Activated CD4-positive, CD25-positive, alpha-beta regulatory T cell treated with anti-CD3 and anti-CD28 coated beads, Interleukin-2, amount 50 U/mL, for 16 hours (primary cell): ENCODE results near the gene CGAS.
"Not testable (repeated sequence)": the region's sequence is repeated elsewhere in the genome, so short reads cannot be mapped to it uniquely, and the experiment has no call there.

Experiments
- DNase-seq: peaks from one replicate; pipeline ENCODE4 v3.0.0-alpha.2; 2020; ENCODE audit warnings: low read depth, low spot score

The CGAS gene

DNA sequence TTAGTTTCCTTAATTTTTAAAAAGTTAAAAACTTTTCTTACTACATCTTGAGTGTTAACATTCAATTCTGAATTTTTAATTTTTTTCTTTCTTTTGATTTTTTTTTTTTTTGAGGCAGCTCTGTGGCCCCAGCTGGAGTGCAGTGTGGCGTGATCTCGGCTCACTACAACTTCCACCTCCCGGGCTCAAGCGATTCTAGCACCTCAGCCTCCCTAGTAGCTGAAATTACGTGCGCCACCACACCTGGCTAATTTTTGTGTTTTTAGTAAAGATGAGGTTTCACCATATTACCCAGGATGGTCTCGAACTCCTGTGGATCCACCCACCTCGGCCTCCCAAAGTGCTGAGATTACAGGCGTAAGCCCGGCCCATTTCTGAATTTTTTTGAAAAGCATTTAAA lies 56.2 kb downstream of the CGAS start:
- no peak for DNase-seq

DNA sequence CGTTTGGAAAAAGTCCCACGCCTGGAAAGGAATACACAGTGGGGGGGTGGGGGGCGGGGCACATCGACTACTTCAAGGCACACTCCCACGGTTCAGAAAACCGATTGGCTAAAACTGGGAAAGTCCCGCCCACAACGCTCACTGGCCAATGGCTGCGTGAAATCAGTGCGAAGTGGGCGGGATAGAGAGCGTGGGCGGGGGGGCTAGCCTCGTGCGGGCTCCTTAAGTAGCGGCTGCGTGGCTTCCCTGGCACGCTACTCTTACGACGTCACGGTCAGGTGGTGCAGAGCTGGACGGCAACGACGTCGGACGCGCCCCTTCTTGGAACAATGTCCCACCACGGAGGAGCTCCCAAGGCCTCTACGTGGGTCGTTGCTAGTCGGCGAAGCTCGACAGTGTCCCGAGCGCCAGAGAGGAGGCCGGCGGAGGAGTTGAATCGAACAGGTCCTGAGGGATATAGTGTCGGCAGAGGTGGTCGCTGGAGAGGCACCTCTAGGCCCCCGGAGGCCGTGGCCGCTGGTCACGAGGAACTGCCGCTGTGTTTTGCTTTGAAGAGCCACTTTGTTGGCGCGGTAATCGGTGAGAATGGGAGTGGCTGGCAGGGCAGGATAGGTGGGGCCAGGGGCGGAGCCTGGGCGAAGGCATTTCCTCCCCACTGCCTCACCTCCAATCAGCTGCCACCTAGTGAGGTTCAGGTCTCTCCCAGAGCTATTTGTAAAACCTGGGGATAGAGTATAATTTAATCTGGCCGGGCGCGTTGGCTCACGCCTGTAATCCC lies 57.3 kb downstream of the CGAS start, which contains the start of gene DDX43:
DDX43 (plus strand) TSS at position 252 of the 778 bp plus-strand sequence; CDS start at position 330, 78 bp downstream.
- DNase-seq: no peak

DNA sequence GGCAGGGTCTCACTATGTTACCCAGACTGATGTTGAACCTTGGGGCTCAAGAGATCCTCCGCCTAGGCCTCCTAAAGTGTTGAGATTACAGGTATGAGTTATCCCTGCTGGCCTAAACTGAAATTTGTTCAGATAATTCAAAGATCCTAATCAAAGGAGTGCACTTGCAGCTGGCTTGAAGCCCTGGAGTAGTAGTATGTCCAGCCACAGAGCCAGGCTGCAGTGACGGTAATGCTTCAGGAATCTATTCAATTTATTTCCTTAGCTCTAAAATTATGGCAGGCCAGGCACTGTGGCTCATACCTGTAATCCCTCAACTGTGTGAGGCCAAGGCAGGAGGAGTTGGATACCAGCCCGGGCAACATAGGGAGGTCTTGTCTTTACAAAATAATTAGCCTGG lies 58.8 kb downstream of the CGAS start:
- DNase-seq: no peak

DNA sequence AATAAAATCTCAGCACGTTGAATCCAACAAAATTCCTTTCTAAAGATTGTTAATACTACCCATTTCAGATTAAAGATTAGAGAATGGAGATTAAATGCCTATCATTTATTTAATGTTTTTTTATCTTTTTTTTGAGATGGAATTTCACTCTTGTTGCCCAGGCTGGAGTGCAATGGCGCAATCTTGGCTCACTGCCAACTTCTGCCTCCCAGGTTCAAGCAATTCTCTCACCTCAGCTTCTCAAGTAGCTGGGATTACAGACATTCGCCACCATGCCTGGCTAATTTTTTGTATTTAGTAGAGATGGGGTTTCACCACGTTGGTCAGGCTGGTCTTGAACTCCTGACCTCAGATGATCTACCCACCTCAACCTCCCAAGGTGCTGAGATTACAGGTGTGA lies 59.9 kb downstream of the CGAS start:
- DNase-seq: not testable (repeated sequence)

- no peak for DNase-seq
Observed at GRCh38 chr6:73391675-73392074, 60.4 kb downstream of the CGAS start.

DNA sequence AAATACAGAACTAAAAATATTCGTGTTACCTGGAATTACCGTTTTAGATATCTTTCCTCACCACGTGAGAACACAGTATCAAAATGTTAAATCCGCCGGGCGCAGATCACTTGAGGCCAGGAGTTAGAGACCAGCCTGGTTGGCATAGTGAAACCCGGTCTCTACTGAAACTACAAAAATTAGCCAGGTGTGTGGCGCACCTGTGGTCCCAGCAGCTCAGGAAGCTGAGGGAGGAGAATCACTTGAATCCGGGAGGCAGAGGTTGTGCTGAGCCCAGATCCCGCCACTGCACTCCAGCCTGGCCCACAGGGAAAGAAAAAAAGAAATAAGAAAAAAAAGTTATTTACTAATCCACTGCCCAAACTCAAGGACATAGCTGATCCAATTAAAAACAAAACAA lies 62.2 kb downstream of the CGAS start:
- no peak for DNase-seq

DNA sequence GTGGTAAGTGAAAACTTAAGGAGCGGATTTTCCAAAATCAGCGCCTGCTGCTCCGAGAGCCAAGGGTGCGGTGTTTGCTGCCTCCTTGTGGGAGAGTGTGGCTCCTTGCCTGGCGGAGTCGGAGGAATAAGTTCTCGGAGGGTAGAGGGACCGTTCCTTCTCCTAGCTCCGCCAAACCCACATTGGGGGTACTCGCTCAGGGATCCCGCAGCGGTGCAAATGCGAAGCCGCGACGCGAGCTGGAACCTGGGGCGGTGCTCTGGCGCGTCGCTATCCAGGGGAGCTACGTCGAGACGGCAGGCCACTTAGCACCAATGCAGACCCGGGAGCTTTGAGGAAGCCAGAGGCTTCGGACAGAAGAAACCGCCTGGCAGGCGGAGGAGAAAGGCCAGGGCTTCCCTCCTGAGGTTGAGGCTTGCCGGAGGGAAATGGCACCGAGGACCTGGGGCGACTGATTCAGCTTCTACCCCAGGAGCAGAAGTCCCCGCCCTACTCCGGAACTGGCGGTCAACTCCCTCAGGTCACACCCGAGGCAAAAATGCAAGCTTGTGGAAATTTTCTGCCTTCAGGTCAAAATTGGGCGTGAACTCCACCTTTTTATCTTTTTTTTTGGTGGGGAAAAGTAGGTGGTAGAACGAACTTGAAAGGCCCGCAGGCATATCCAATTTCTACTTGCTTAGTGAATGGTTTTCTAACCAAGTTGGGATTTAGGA lies 63.1 kb downstream of the CGAS start:
- DNase-seq: no peak

- no peak for DNase-seq
Observed at GRCh38 chr6:73388433-73388799, 63.7 kb downstream of the CGAS start.

- DNase-seq: no peak
Observed at GRCh38 chr6:73382462-73383113, 69.5 kb downstream of the CGAS start.

DNA sequence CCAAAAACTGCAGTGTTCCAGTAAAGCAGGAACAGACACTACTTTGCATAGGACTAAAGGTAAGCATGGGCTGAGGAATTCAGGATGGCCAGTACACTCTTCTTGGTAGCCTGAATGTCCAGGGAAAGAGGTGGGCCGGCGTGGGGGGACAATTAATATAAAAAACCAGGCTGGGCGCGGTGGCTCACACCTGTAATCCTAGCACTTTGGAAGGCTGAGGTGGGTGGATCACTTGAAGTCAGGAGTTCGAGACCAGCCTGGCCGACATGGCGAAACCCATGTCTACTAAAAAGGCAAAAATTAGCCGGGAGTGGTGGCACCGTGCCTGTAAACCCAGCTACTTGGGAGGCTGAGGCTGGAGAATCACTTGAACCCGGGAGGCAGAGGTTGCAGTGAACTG lies 70.6 kb downstream of the CGAS start:
- not testable (repeated sequence) for DNase-seq

GRCh38 chr6:73377225-73377624 lies 74.9 kb downstream of the CGAS start:
- DNase-seq: no peak

GRCh38 chr6:73375216-73375615 lies 76.9 kb downstream of the CGAS start:
- no peak for DNase-seq
